ENCODE data around the gene SCYL2. TPM values are rescaled to one million over a fixed set of nuclear protein-coding genes. Genes with fewer than 3 reads are reported as not detected.
A peak's percentile ranks its signal among the peaks of the same experiment; 100 is the strongest.
"Not testable (repeated sequence)": the region's sequence is repeated elsewhere in the genome, so short reads cannot be mapped to it uniquely, and the experiment has no call there.

SCYL2 gene
- total RNA-seq, 1 experiment from 2014 or later: 35.8 TPM

- POLR2A ChIA-PET (ENCODE audit: unreplicated experiment): no interaction called here
- Histone ChIP-seq H3K4me3 (ENCODE audit: low read length) (no peak overlapping the region), H3K27ac (ENCODE audit: low read length) (no peak overlapping the region), H3K9me2 (replicated peaks; ENCODE audit: low read length) (no peaks in the 10 kb centered on the region), H3K4me1 (ENCODE audit: insufficient read depth, low read length) (no peaks in the 10 kb centered on the region), H3K9me3 (ENCODE audit: low read length) (no peaks in the 10 kb centered on the region), H3K4me2 (ENCODE audit: low read length) (no peak overlapping the region), H3K27me3 (ENCODE audit: low read length) (no peaks in the 10 kb centered on the region), H3K79me2 (ENCODE audit: low read length) (no peaks in the 10 kb centered on the region), H3K9ac (ENCODE audit: low read length) (no peak overlapping the region), H4K20me1 (ENCODE audit: low read length) (no peaks in the 10 kb centered on the region), H3F3A (ENCODE audit: low read length, unreplicated experiment) (no peaks in the 10 kb centered on the region), H2AFZ (ENCODE audit: low read length) (no peak overlapping the region), H3K36me3 (ENCODE audit: low read depth, low read length) (peaks cover 24% of the 10 kb centered on the region; the same call in 1 of the 2 replicates)
- no peak for TF ChIP-seq CTCF (conservative IDR thresholded peaks at IDR 0.05; ENCODE audit: low read depth, low read length)
- TF ChIP-seq EZH2phosphoT487 (IDR thresholded peaks at IDR 0.05; ENCODE audit: borderline replicate concordance, low read length): no peak
- TF ChIP-seq EZH2 (IDR thresholded peaks at IDR 0.05; ENCODE audit: low read length, unreplicated experiment): no peak
- no TSS peak for BruUV-seq (replicated peaks)
- intact Hi-C loops (cut with micrococcal nuclease): no loop called here
- ATAC-seq (peak; percentile 75), DNase-seq (no peak)
- CTCF ChIA-PET: no interaction called here
Measured at GRCh38 chr12:100295764-100296555, 29.0 kb downstream of the SCYL2 start.

- Histone ChIP-seq H3K27me3 (ENCODE audit: low read length) (no peaks in the 10 kb centered on the region), H3F3A (ENCODE audit: low read length, unreplicated experiment) (no peaks in the 10 kb centered on the region), H3K4me2 (ENCODE audit: low read length) (no peak overlapping the region), H3K9me3 (ENCODE audit: low read length) (no peaks in the 10 kb centered on the region), H4K20me1 (ENCODE audit: low read length) (no peaks in the 10 kb centered on the region), H3K4me1 (ENCODE audit: insufficient read depth, low read length) (no peaks in the 10 kb centered on the region), H3K27ac (ENCODE audit: low read length) (no peak overlapping the region), H2AFZ (ENCODE audit: low read length) (no peak overlapping the region), H3K4me3 (ENCODE audit: low read length) (no peak overlapping the region), H3K36me3 (ENCODE audit: low read depth, low read length) (peaks cover 28% of the 10 kb centered on the region), H3K9me2 (replicated peaks; ENCODE audit: low read length) (no peaks in the 10 kb centered on the region), H3K9ac (ENCODE audit: low read length) (no peak overlapping the region), H3K79me2 (ENCODE audit: low read length) (no peaks in the 10 kb centered on the region)
- ChIA-PET CTCF (interaction anchor here (0.6 kb wide), 1 partner anchor 67 kb away, joined by 3 read pairs; no protein-coding TSS in a partner anchor), POLR2A (ENCODE audit: unreplicated experiment) (no interaction called here)
- no peak for DNase-seq
- no peak for ATAC-seq
- TF ChIP-seq EZH2 (IDR thresholded peaks at IDR 0.05; ENCODE audit: low read length, unreplicated experiment) (no peak), CTCF (conservative IDR thresholded peaks at IDR 0.05; ENCODE audit: low read depth, low read length) (no peak), EZH2phosphoT487 (IDR thresholded peaks at IDR 0.05; ENCODE audit: borderline replicate concordance, low read length) (no peak)
- intact Hi-C loops (cut with micrococcal nuclease): no loop called here
- no TSS peak for BruUV-seq (replicated peaks)
Measured at GRCh38 chr12:100302081-100302480, 35.1 kb downstream of the SCYL2 start.

- no peak for TF ChIP-seq EZH2phosphoT487 (IDR thresholded peaks at IDR 0.05; ENCODE audit: borderline replicate concordance, low read length)
- no peak for TF ChIP-seq EZH2 (IDR thresholded peaks at IDR 0.05; ENCODE audit: low read length, unreplicated experiment)
- no peak for TF ChIP-seq CTCF (conservative IDR thresholded peaks at IDR 0.05; ENCODE audit: low read depth, low read length)
- no peaks in the 10 kb centered on the region for H3K4me1 ChIP-seq (ENCODE audit: insufficient read depth, low read length)
- no peaks in the 10 kb centered on the region for H3K27me3 ChIP-seq (ENCODE audit: low read length)
- no peak overlapping the region for H3K27ac ChIP-seq (ENCODE audit: low read length)
- H2AFZ ChIP-seq (ENCODE audit: low read length): no peak overlapping the region
- intact Hi-C loops (cut with micrococcal nuclease): no loop called here
- H3K9me2 ChIP-seq (replicated peaks; ENCODE audit: low read length): no peaks in the 10 kb centered on the region
- POLR2A ChIA-PET (ENCODE audit: unreplicated experiment): no interaction called here
- DNase-seq (no peak), ATAC-seq (no peak)
- no peaks in the 10 kb centered on the region for H3K9me3 ChIP-seq (ENCODE audit: low read length)
- H3K79me2 ChIP-seq (ENCODE audit: low read length): no peaks in the 10 kb centered on the region
- H3K4me3 ChIP-seq (ENCODE audit: low read length): no peak overlapping the region
- no peak overlapping the region for H3K4me2 ChIP-seq (ENCODE audit: low read length)
- peaks cover 19% of the 10 kb centered on the region for H3K36me3 ChIP-seq (ENCODE audit: low read depth, low read length)
- no TSS peak for BruUV-seq (replicated peaks)
- no peaks in the 10 kb centered on the region for H3F3A ChIP-seq (ENCODE audit: low read length, unreplicated experiment)
- H3K9ac ChIP-seq (ENCODE audit: low read length): no peak overlapping the region
- CTCF ChIA-PET: no interaction called here
- H4K20me1 ChIP-seq (ENCODE audit: low read length): no peaks in the 10 kb centered on the region
Measured at GRCh38 chr12:100303831-100304230, 36.9 kb downstream of the SCYL2 start.

DNA sequence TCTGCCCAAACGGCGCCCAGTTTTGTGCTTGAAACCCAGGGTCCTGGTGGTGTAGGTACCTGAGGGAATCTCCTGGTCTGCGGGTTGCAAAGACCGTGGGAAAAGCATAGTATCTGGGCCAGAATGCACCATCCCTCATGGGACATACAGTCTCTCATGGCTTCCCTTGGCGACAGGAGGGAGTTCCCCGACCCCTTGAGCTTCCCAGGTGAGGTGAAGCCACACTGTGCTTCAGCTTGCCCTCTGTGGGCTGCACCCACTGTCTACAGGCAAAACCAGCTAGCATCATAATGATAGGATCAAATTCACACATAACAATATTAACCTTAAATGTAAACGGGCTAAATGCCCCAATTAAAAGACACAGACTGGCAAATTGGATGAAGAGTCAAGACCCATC is 37.4 kb downstream of the SCYL2 start:
- CTCF ChIA-PET; H3K9me2 ChIP-seq (replicated peaks; ENCODE audit: low read length); H3K79me2 ChIP-seq (ENCODE audit: low read length); DNase-seq; H3K9ac ChIP-seq (ENCODE audit: low read length); POLR2A ChIA-PET (ENCODE audit: unreplicated experiment); H3F3A ChIP-seq (ENCODE audit: low read length, unreplicated experiment); H3K4me3 ChIP-seq (ENCODE audit: low read length); H3K4me2 ChIP-seq (ENCODE audit: low read length); BruUV-seq (replicated peaks); H3K9me3 ChIP-seq (ENCODE audit: low read length); ATAC-seq; intact Hi-C loops (cut with micrococcal nuclease); H2AFZ ChIP-seq (ENCODE audit: low read length); H4K20me1 ChIP-seq (ENCODE audit: low read length); H3K27ac ChIP-seq (ENCODE audit: low read length); H3K27me3 ChIP-seq (ENCODE audit: low read length); H3K4me1 ChIP-seq (ENCODE audit: insufficient read depth, low read length): not testable (repeated sequence)
- peaks cover 15% of the 10 kb centered on the region for H3K36me3 ChIP-seq (ENCODE audit: low read depth, low read length)
